ENCODE data around the gene XYLT1. TPM values are rescaled to one million over a fixed set of nuclear protein-coding genes. Genes with fewer than 3 reads are reported as not detected.

Gene XYLT1
- total and polyA plus RNA-seq, 2 of the 4 experiments (the other 2 are of a cell fraction) = 9.0 to 12.7 TPM

GRCh38 chr16:17301593-17302135 lies 169.1 kb downstream of the XYLT1 start:
- 80% methylated on average over 1 of the region's 10 CpGs; no CpG with 5 or more reads in 1 of the 2 experiments for WGBS, 2 experiments (ENCODE audit: extremely low coverage in 2 of 2, insufficient read length in 1 of 2)
- dilution Hi-C loops (cut with HindIII; ENCODE audit: low sequenced_read_pairs, unreplicated experiment) (no loop called here), intact Hi-C loops (cut with micrococcal nuclease) (no loop called here), in situ Hi-C loops (cut with MboI; ENCODE audit: low sequenced_read_pairs) (no loop called here)
- Histone ChIP-seq H3K4me3 (ENCODE audit: insufficient read depth, low read depth, low read length) (no peak overlapping the region), H2BK20ac (ENCODE audit: low read depth, low read length) (no peak overlapping the region), H2BK15ac (ENCODE audit: low read depth, low read length) (no peak overlapping the region), H4K5ac (ENCODE audit: low read depth, low read length) (no peak overlapping the region), H3K27ac (ENCODE audit: insufficient read depth, low read length) (no peak overlapping the region), H3K4ac (ENCODE audit: low read depth, low read length) (no peak overlapping the region), H3K79me1 (ENCODE audit: low read depth in 1 of 2, low read length in 2 of 2) (peaks cover 8 to 10% of the 10 kb centered on the region in 2 experiments; a peak in 3 of 4 replicates), H2AFZ (replicated peaks; ENCODE audit: low read length, poor library complexity) (no peak overlapping the region), H3K14ac (replicated peaks; ENCODE audit: low read depth, low read length) (no peak overlapping the region), H2AK5ac (ENCODE audit: low read depth, low read length) (no peak overlapping the region), H2AK9ac (replicated peaks; ENCODE audit: low read depth, low read length, poor library complexity) (no peak overlapping the region), H3K23ac (ENCODE audit: low read depth, low read length) (no peak overlapping the region), H3K56ac (ENCODE audit: extremely low read depth, insufficient read depth, low read length) (no peak overlapping the region), H2BK120ac (ENCODE audit: low read depth, low read length) (no peak overlapping the region), H3K9ac (ENCODE audit: low read depth, low read length) (no peak overlapping the region), H3K9me3 (ENCODE audit: control insufficient read depth, insufficient read depth, low read length) (no peaks in the 10 kb centered on the region), H3K4me2 (ENCODE audit: low read depth, low read length) (no peak overlapping the region), H3K36me3 (ENCODE audit: control insufficient read depth, insufficient read depth, low read length) (no peaks in the 10 kb centered on the region), H4K8ac (ENCODE audit: low read depth in 2 of 2, low read length in 2 of 2) (no peak overlapping the region), H3K9me1 (ENCODE audit: insufficient read depth, low read length) (peaks cover 6% of the 10 kb centered on the region; the same call in 1 of the 2 replicates), H3K4me1 (ENCODE audit: control insufficient read depth, insufficient read depth, low read length) (no peaks in the 10 kb centered on the region), H4K20me1 (ENCODE audit: insufficient read depth, low read length) (peaks cover 4% of the 10 kb centered on the region; the same call in 1 of the 2 replicates), H2BK5ac (ENCODE audit: low read depth, low read length, poor library complexity, severe bottlenecking) (no peak overlapping the region), H3K18ac (ENCODE audit: low read depth, low read length) (no peak overlapping the region), H4K91ac (ENCODE audit: insufficient read depth, low read depth, low read length) (no peak overlapping the region), H3K27me3 (ENCODE audit: control insufficient read depth, insufficient read depth, low read length) (no peaks in the 10 kb centered on the region)
- POLR2A ChIA-PET (ENCODE audit: unreplicated experiment) = no interaction called here
- no peak for ATAC-seq (ENCODE audit: low read depth)
- CTCF ChIA-PET = no interaction called here
- no peak for DNase-seq
- no peak for TF ChIP-seq USF2 (IDR thresholded peaks at IDR 0.05; ENCODE audit: low read depth, low read length)
- TF ChIP-seq POLR2A (IDR thresholded peaks at IDR 0.05; ENCODE audit: low read depth, low read length) = no peak
- no peak for TF ChIP-seq RAD21 (IDR thresholded peaks at IDR 0.05; ENCODE audit: low read length)
- no peak for TF ChIP-seq MXI1 (IDR thresholded peaks at IDR 0.05; ENCODE audit: borderline replicate concordance, low read depth, low read length)
- no peak for TF ChIP-seq ELK1 (IDR thresholded peaks at IDR 0.05; ENCODE audit: borderline replicate concordance, low read depth, low read length)
- no peak for TF ChIP-seq CHD1 (IDR thresholded peaks at IDR 0.05; ENCODE audit: low read depth, low read length)
- no peak for TF ChIP-seq BHLHE40 (IDR thresholded peaks at IDR 0.05; ENCODE audit: low read depth, low read length)
- no peak for TF ChIP-seq MAZ (IDR thresholded peaks at IDR 0.05; ENCODE audit: borderline replicate concordance, low read depth, low read length)
- no peak for TF ChIP-seq CTCF (conservative IDR thresholded peaks at IDR 0.05; ENCODE audit: low read depth, low read length)
- BruUV-seq (replicated peaks) = no TSS peak
